ENCODE results near the gene PHF2.

DNA sequence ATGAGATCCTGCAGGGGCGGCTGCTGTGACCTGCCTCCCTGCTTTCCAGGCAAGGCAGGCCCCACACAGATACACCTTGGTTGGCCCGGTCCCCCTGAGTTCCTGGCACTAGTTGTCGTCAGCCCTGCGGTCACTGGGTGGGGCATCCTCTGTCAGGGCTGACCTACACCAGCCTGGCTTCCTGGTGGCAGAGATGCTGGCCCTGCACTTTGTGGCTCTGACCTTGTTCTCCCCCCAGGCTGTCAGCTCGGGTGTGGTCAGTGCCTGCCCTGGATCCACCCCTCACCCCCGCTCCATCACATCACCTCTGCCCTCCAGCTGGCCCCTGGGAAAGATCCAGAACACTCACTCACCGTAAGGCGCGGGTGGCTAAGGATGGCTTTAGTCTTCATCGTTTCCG, 74.1 kb downstream of the PHF2 start:
- TF ChIP-seq, protein P1, sequence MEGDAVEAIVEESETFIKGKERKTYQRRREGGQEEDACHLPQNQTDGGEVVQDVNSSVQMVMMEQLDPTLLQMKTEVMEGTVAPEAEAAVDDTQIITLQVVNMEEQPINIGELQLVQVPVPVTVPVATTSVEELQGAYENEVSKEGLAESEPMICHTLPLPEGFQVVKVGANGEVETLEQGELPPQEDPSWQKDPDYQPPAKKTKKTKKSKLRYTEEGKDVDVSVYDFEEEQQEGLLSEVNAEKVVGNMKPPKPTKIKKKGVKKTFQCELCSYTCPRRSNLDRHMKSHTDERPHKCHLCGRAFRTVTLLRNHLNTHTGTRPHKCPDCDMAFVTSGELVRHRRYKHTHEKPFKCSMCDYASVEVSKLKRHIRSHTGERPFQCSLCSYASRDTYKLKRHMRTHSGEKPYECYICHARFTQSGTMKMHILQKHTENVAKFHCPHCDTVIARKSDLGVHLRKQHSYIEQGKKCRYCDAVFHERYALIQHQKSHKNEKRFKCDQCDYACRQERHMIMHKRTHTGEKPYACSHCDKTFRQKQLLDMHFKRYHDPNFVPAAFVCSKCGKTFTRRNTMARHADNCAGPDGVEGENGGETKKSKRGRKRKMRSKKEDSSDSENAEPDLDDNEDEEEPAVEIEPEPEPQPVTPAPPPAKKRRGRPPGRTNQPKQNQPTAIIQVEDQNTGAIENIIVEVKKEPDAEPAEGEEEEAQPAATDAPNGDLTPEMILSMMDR (IDR thresholded peaks at IDR 0.05): no peak
- no peak for TF ChIP-seq POLR2AphosphoS5 (IDR thresholded peaks at IDR 0.05)
